ENCODE data around the gene TTC38.
"Not testable (repeated sequence)": the region's sequence is repeated elsewhere in the genome, so short reads cannot be mapped to it uniquely, and the experiment has no call there.

Gene TTC38

GRCh38 chr22:46244771-46245170, 23.0 kb upstream of the TTC38 start:
- FAIRE-seq (no peak), DNase-seq (ENCODE audit: insufficient read length, low spot score) (no peak)

- no peak for FAIRE-seq
- no peak for DNase-seq (ENCODE audit: insufficient read length, low spot score)
Measured at GRCh38 chr22:46245511-46245910, 22.3 kb upstream of the TTC38 start.

- FAIRE-seq = no peak
- DNase-seq (ENCODE audit: insufficient read length, low spot score) = no peak
Measured at GRCh38 chr22:46246178-46246577, 21.6 kb upstream of the TTC38 start.

- DNase-seq (ENCODE audit: insufficient read length, low spot score) = no peak
- FAIRE-seq = no peak
Measured at GRCh38 chr22:46247443-46247975, 20.3 kb upstream of the TTC38 start.

- FAIRE-seq = peak; percentile 86
Measured at GRCh38 chr22:46250035-46250782, 17.6 kb upstream of the TTC38 start, which contains the start of gene CDPF1. TSS of gene CDPF1 (minus strand) at chr22:46250293. CDS start at chr22:46248284, 2,009 bp downstream.

DNA sequence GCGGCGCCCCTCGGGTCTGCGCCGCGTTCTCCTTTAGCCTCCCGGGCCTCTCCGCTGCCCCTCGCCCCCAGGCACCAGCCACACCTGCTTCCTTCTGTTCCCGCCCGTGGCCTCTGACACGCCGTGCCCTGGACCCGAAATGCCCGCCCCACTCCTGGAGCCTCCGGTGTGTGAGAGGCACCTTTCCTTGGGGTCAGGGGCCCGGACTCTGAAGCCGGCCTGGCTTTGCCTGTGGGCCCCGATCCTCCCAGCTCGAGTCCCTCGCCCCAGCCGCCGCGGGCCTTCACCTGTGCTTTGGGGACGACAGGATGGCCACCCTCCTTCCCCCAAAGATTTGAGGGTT, 17.1 kb upstream of the TTC38 start:
- FAIRE-seq = no peak

More at GRCh38 chr22:46250035-46250782, 17.6 kb upstream of the TTC38 start, which contains the start of gene CDPF1:
- DNase-seq (ENCODE audit: insufficient read length, low spot score) = peak; percentile 83

DNA sequence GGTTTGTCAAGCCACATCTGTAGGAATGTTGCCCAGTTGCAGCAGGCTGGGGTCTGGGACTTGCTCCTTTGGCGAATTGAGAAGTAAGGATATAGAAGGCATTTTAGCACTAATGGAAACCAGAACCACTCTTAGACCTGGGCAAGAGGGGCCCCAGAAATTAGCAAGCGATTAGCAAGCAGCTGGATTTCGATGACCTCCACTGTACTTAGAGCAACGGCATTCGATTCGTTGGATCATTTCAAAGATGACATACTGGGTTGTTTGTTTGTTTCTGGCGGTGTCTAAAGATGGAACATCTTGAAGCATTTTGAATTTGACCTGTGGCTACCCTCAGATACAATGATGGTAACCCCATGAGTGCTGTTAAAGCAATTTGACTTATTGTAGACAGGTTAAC, 16.5 kb upstream of the TTC38 start:
- DNase-seq (ENCODE audit: insufficient read length, low spot score) (no peak), FAIRE-seq (no peak)

More for the DNA sequence above, 17.1 kb upstream of the TTC38 start:
- DNase-seq (ENCODE audit: insufficient read length, low spot score) = no peak

DNA sequence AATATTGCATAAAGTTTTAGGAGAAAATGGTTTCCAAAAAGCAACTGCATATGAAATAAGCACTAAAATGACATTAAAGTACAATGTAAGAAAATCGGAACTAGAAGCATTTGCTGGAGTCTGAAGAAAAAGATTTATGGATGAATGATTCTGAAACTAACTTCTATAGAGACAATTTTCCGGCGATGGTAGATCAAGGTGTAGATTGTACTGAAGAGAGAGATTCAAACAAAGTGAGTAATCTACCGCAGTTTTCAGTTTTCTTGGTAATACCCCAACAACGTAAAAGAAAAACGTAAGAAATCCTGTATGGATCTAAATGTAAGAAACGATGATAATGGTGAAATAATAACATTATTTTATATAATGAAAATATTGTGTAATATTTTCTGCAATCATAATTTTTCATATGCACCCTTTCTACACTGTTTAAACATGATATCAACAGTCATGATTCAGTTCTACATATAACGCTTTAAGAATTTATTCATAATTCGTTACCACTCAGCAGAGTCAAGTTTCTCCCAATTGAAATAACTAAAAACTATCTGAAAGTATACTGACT, 15.9 kb upstream of the TTC38 start:
- no peak for DNase-seq (ENCODE audit: insufficient read length, low spot score)
- FAIRE-seq = no peak

DNA sequence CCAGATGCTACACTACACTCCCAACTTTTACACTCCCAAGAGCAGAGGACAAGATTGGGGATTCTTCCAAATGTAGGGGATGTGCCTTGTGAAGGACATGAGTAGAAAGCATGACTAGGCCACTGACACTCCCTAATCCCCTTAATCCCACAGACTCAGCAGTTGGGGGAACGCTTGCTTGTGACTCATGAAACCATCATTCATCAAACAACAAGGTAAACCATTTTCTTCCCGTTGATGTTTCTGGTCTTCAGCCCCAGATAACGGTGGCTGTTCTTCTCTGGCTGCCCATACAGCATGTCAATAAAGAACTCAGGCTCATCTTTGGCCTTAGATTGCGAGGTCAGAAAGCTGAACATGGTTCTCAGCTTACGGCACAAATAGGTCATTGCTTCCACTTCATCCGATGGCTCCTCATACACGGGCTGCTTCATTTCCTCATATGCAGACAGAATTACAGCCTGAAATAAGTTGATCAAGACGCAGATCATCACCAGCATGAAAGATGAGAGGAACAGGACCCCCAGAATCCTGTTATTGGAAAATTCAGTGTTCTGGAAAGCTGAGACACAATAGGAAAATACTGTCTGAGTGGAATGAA, 11.3 kb upstream of the TTC38 start:
- DNase-seq (ENCODE audit: insufficient read length, low spot score) (no peak), FAIRE-seq (no peak)

GRCh38 chr22:46259374-46259773, 8.4 kb upstream of the TTC38 start:
- DNase-seq (ENCODE audit: insufficient read length, low spot score) = no peak
- FAIRE-seq = no peak

DNA sequence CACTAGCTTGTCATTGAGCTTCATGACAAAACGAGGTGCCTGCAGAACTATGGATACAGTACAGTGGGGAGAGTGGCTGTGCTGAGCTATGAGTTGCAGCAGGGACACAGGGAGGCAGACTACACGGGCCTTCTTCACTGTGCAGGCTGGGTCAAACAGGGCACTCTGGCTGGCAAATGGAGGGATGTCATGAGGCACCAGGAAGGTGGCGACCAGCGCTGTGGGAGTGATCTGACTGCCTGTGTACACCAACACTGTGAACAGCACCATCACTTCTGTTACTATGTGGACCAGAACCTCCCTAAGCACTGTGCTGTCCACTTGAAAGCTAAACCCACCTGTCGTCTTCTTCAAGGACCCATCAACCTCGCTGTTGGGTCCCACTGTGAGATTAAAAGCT, 7.8 kb upstream of the TTC38 start:
- FAIRE-seq (no peak), DNase-seq (ENCODE audit: insufficient read length, low spot score) (no peak)

GRCh38 chr22:46262449-46263215, 5.2 kb upstream of the TTC38 start:
- no peak for FAIRE-seq
- no peak for DNase-seq (ENCODE audit: insufficient read length, low spot score)

DNA sequence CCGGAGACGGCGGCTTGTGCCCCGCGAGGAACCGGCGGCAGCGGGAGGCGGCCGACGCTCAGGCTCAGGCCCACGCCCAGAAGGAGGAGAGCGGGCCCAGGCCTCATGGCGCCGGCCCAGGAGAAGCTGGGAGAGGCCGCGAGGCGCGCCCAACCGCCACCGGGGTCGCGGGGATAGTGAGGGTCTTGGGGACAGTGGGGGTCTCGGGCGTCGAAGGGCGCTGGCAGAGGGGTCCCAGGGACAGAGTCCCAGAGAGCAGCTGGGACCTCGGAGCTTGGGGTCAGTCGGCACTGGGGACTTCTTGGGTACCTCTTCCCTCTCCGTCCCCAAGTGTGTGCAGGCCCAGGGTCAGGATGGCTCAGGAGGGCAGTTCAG, 4.6 kb upstream of the TTC38 start, which contains the start of gene PKDREJ:
Gene PKDREJ, minus strand, starts transcription at position 128 of the 375 bp plus-strand sequence. Its CDS starts 21 bp downstream, at position 107.
- FAIRE-seq (no peak), DNase-seq (ENCODE audit: insufficient read length, low spot score) (no peak)

DNA sequence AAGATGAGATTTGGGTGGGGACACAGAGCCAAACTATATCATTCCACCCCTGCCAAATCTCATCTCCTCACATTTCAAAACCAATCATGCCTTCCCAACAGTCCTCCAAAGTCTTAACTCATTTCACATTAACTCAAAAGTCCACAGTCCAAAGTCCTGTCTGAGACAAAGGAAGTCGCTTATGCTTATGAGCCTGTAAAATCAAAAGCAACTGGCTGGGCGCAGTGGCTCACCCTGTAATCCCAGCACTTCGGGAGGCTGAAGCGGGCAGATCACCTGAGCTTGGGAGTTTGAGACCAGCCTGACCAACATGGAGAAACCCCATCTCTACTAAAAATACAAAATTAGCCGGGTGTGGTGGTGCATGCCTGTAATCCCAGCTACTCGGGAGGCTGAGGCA, 3.3 kb upstream of the TTC38 start:
- not testable (repeated sequence) for FAIRE-seq; DNase-seq (ENCODE audit: insufficient read length, low spot score)

DNA sequence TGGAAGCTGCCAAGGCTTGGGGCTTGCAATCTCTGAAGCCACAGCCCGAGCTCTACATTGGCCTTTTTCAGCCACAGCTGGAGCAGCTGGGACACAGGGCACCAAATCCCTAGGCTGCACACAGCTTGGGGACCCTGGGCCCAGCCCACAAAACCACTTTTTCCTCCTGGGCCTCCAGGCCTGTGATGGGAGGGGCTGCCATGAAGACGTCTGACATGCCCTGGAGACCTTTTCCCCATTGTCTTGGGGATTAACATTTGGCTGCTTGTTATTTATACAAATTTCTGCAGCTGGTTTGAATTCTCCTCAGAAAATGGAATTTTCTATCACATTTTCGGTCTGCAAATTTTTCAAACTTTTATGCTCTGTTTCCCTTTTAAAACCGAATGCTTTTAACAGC, 2.2 kb upstream of the TTC38 start:
- FAIRE-seq; DNase-seq (ENCODE audit: insufficient read length, low spot score): not testable (repeated sequence)

DNA sequence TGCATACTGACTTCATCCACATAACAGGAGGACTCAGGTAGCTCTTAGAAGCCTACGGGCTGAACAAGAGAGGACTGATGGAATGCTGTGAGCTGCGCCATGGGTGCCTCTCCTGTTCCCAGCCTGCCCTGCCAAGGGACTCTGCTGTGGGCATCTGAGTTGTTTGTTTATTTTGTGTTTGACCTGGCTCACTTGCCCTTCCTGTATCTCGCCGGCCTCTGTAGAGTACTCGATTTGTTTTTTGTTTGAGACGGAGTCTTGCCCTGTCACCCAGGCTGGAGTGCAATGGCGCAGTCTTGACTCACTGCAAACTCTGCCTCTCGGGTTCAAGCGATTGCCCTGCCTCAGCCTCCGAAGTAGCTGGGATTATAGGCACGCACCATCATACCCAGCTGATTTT, 1.8 kb downstream of the TTC38 start:
- no peak for DNase-seq (ENCODE audit: insufficient read length, low spot score)
- no peak for FAIRE-seq

DNA sequence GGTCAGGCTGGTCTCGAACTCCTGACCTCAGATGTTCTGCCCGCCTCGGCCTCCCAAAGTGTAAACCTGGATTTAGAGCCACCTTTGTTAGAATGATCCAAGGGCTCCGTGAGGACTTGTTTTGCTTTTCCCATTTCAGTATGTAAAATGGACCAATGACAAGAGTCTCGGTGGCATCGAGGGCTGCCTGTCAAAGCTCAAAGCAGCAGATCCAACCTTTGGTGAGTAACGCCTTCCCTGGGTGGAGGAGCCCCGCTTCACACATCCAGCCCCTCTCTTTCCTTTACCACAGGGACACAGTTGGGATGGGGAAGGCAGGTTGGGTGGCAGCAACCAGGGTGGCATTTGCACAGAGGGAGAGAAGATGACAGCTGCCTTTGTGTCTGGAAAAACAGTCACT, 4.4 kb downstream of the TTC38 start:
- DNase-seq (ENCODE audit: insufficient read length, low spot score) = no peak
- FAIRE-seq = no peak

- no peak for FAIRE-seq
- DNase-seq (ENCODE audit: insufficient read length, low spot score) = no peak
Measured at GRCh38 chr22:46272762-46273431, 5.1 kb downstream of the TTC38 start.

GRCh38 chr22:46273432-46274148, 5.8 kb downstream of the TTC38 start:
- DNase-seq (ENCODE audit: insufficient read length, low spot score) (no peak), FAIRE-seq (no peak)

DNA sequence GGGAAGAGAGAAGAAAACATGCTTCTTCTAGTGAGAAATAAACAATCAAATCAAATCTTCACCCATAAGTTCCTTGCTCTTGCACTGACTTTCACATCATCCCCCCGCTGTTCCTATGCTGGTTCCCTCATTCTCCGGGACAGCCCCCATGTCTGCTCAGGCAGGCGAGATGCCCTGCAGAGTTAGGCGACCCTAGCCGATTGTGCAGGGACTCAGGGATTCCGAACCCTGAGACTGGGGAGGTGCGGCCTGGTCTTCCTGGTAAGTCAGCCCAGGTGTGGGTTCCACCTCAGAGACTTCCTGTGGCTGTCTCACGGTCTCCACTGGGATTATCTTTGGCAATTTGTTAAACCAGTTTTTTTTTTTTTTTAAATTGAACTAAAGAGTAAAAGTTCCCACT, 6.6 kb downstream of the TTC38 start:
- no peak for DNase-seq (ENCODE audit: insufficient read length, low spot score)
- FAIRE-seq = no peak
